BJ (cell line): ENCODE data around the gene ZNF367. TPM values are rescaled to one million over a fixed set of nuclear protein-coding genes. Genes with fewer than 3 reads are reported as not detected.

Source experiments
- CTCF ChIA-PET: fragments of 350-600 bp; formaldehyde crosslinking; extraction: SDS; loops from one replicate; lab custom pipeline; 2021; ENCODE audit warnings: antibody characterized with exemption, inconsistent platforms; lab: Yijun Ruan, JAX
- POLR2A ChIA-PET: fragments of 300-600 bp; sonication (Branson Sonifier 250); formaldehyde crosslinking; extraction: SDS; loops from one replicate; lab custom pipeline; 2021; ENCODE audit warnings: antibody characterized with exemption; lab: Charles Lee
- DNase-seq: peaks from one replicate; pipeline ENCODE4 v3.0.0-alpha.2; 2011; ENCODE audit warnings: low read depth
- H3K27me3 ChIP-seq: 2 replicates; pipeline ENCODE4 v1.6.0; 2011; ENCODE audit warnings: low read length; ENCODE audit not compliant: control insufficient read depth, insufficient read depth
- H3K36me3 ChIP-seq: 2 replicates; pipeline ENCODE4 v1.5.1; 2011; ENCODE audit warnings: low read length; ENCODE audit not compliant: control insufficient read depth, insufficient read depth
- H3K4me3 ChIP-seq: 2 replicates; pipeline ENCODE4 v1.5.1; 2011; ENCODE audit warnings: low read depth, mild to moderate bottlenecking, control low read depth, low read length
- CTCF ChIP-seq: IDR thresholded peaks from 2 replicates; pipeline ENCODE4 v1.5.1; 2011; ENCODE audit warnings: low read depth, mild to moderate bottlenecking, control low read depth, inconsistent platforms, low read length, moderate library complexity; ENCODE audit not compliant: insufficient read depth
- polyA plus RNA-seq: library from polyadenylated mRNA; depleted of rRNA; stranded (reverse); fragments of >200 nt; gene quantifications from 2 replicates; pipeline ENCODE4 v1.2.3, GENCODE V29; 2011

Gene ZNF367
- polyA plus RNA-seq, 1 experiment, result 0.97 TPM

GRCh38 chr9:96437454-96437853 is 19.3 kb upstream of the ZNF367 start:
- POLR2A ChIA-PET, result no interaction called here

GRCh38 chr9:96436456-96437126 is 18.4 kb upstream of the ZNF367 start:
- no peaks in the 10 kb centered on the region for H3K27me3 ChIP-seq
- no peak overlapping the region for H3K4me3 ChIP-seq
- H3K36me3 ChIP-seq, result no peaks in the 10 kb centered on the region
- ChIA-PET POLR2A (interaction anchor here (1.0 kb wide), 1 partner anchor 13 kb away, joined by 4 read pairs; no protein-coding TSS in a partner anchor), CTCF (interaction anchor here (0.7 kb wide), 1 partner anchor 13 kb away, joined by 3 read pairs; the partner anchor contains the start of gene HABP4)
- DNase-seq, result no peak
- TF ChIP-seq CTCF, result no peak

More at GRCh38 chr9:96437454-96437853, 19.3 kb upstream of the ZNF367 start:
- Histone ChIP-seq H3K27me3 (no peaks in the 10 kb centered on the region), H3K4me3 (no peak overlapping the region), H3K36me3 (no peaks in the 10 kb centered on the region)
- no peak for TF ChIP-seq CTCF
- CTCF ChIA-PET, result interaction anchor here (1.0 to 1.9 kb wide), 2 partner anchors 177 to 230 kb away, joined by 3 to 4 read pairs; no protein-coding TSS in a partner anchor
- no peak for DNase-seq

- Histone ChIP-seq H3K36me3 (no peaks in the 10 kb centered on the region), H3K4me3 (no peak overlapping the region), H3K27me3 (no peaks in the 10 kb centered on the region)
- ChIA-PET POLR2A (interaction anchor here (1.0 kb wide), 1 partner anchor 13 kb away, joined by 4 read pairs; no protein-coding TSS in a partner anchor), CTCF (interaction anchor here (0.7 kb wide), 1 partner anchor 14 kb away, joined by 3 read pairs; the partner anchor contains the start of gene HABP4)
- DNase-seq, result no peak
- no peak for TF ChIP-seq CTCF
Observed at GRCh38 chr9:96436063-96436455, 17.9 kb upstream of the ZNF367 start.

DNA sequence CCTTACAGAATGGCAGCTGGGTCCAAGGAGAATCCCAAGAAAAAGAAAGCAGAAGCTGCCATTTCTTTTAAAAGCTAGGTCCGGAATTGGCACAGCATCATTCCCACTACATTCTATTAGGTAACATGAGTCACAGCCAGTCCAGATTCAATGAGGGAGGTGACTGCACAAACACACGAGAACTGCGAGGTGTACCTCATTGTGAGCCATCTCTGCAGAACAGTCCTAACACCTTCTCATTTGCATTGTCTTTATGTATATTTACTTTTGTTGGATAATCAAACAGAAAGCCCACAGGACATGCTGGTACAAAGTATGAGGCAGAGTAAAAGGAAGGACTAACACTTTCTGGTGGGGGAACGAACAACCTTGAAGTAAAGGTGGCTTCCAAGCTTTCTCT is 17.2 kb upstream of the ZNF367 start:
- Histone ChIP-seq H3K4me3 (no peak overlapping the region), H3K36me3 (no peaks in the 10 kb centered on the region), H3K27me3 (no peaks in the 10 kb centered on the region)
- no peak for TF ChIP-seq CTCF
- no peak for DNase-seq
- ChIA-PET POLR2A (no interaction called here), CTCF (no interaction called here)

DNA sequence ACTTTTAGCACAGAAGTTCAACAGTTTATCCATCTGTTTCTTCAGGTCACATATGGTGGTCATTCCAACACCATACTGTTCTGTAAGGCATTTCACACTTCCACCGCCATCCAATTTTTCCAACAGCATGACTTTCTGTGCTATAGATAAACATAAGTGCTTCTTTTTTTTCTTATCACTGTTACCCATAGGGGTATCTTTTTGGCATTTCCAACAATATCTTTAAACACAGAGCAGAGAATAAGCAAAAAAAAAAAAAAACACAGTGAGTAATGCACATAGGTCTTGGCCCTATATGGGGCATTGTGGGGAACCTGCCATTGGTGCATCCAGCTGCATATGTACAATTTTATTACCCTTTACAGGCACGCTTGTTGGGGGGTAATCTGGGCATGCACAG is 12.2 kb upstream of the ZNF367 start:
- H3K36me3 ChIP-seq, result no peaks in the 10 kb centered on the region
- no peak overlapping the region for H3K4me3 ChIP-seq
- ChIA-PET POLR2A (no interaction called here), CTCF (no interaction called here)
- DNase-seq, result no peak
- TF ChIP-seq CTCF, result no peak
- no peaks in the 10 kb centered on the region for H3K27me3 ChIP-seq
